Measurements from ENCODE around the gene TDRD7.

Gene TDRD7

GRCh38 chr9:97387504-97387886 is 24.4 kb upstream of the TDRD7 start:
- DNase-seq, result no peak

- DNase-seq, result no peak
Observed at GRCh38 chr9:97387936-97388684, 23.8 kb upstream of the TDRD7 start.

GRCh38 chr9:97388721-97389238 is 23.1 kb upstream of the TDRD7 start:
- DNase-seq, result peak; percentile 68 to 71

GRCh38 chr9:97389249-97389648 is 22.6 kb upstream of the TDRD7 start:
- DNase-seq, result no peak

- DNase-seq, result no peak
Observed at GRCh38 chr9:97390791-97391406, 21.0 kb upstream of the TDRD7 start.

- no peak for DNase-seq
Observed at GRCh38 chr9:97394881-97395280, 17.0 kb upstream of the TDRD7 start.

GRCh38 chr9:97395745-97396144 is 16.2 kb upstream of the TDRD7 start:
- DNase-seq, result no peak

- no peak for DNase-seq
Observed at GRCh38 chr9:97396256-97396655, 15.6 kb upstream of the TDRD7 start.

GRCh38 chr9:97397220-97397619 is 14.7 kb upstream of the TDRD7 start:
- DNase-seq, result no peak

GRCh38 chr9:97398999-97399758 is 12.7 kb upstream of the TDRD7 start:
- DNase-seq, result peak; percentile 9 to 36

GRCh38 chr9:97403746-97404316 is 8.1 kb upstream of the TDRD7 start:
- DNase-seq, result no peak

GRCh38 chr9:97405551-97405950 is 6.3 kb upstream of the TDRD7 start:
- no peak for DNase-seq

- DNase-seq, result no peak
Observed at GRCh38 chr9:97406620-97407177, 5.2 kb upstream of the TDRD7 start.

- DNase-seq, result no peak
Observed at GRCh38 chr9:97408562-97408961, 3.3 kb upstream of the TDRD7 start.

- DNase-seq, result no peak
Observed at GRCh38 chr9:97411440-97411788, 482 bp upstream of the TDRD7 start.

- DNase-seq, result peak; percentile 23 to 46
Observed at GRCh38 chr9:97412626-97413385, 910 bp downstream of the TDRD7 start.

- no peak for DNase-seq
Observed at GRCh38 chr9:97413462-97413861, 1.6 kb downstream of the TDRD7 start.

- DNase-seq, result peak; percentile 8 to 30
Observed at GRCh38 chr9:97415146-97415545, 3.2 kb downstream of the TDRD7 start.

GRCh38 chr9:97418880-97419279 is 7.0 kb downstream of the TDRD7 start:
- no peak for DNase-seq

- no peak for DNase-seq
Observed at GRCh38 chr9:97419309-97419867, 7.5 kb downstream of the TDRD7 start.

GRCh38 chr9:97425336-97425972 is 13.6 kb downstream of the TDRD7 start:
- DNase-seq, result no peak

- DNase-seq, result no peak
Observed at GRCh38 chr9:97425973-97426336, 14.1 kb downstream of the TDRD7 start.
